Subcutaneous abdominal adipose tissue (tissue), 5 donors: Measurements from ENCODE around the gene BRD7.
A peak's percentile ranks its signal among the peaks of the same experiment; 100 is the strongest.

Experiments used
- H3K27ac ChIP-seq: one replicate; pipeline ENCODE4 v1.7.0; 2013; ENCODE audit warnings: low read depth, mild to moderate bottlenecking, inconsistent platforms, low read length, moderate library complexity
- H3K27me3 ChIP-seq, 5 donors: one replicate each; pipeline ENCODE4 v1.7.0; 2013; ENCODE audit warnings: low read length in 5 of 5, inconsistent platforms in 1 of 5; ENCODE audit not compliant: control insufficient read depth in 5 of 5, insufficient read depth in 4 of 5
- H3K36me3 ChIP-seq, 5 donors: one replicate each; pipeline ENCODE4 v1.7.0; 2013; ENCODE audit warnings: low read length in 5 of 5; ENCODE audit not compliant: control insufficient read depth in 5 of 5, insufficient read depth in 5 of 5
- H3K4me1 ChIP-seq, 5 donors: one replicate each; pipeline ENCODE4 v1.7.0; 2013; ENCODE audit warnings: low read length in 5 of 5, mild to moderate bottlenecking in 3 of 5, moderate library complexity in 1 of 5; ENCODE audit not compliant: control insufficient read depth in 5 of 5, insufficient read depth in 5 of 5
- H3K4me3 ChIP-seq, 5 donors: one replicate each; pipeline ENCODE4 v1.7.0; 2013; ENCODE audit warnings: low read length in 5 of 5, low read depth in 1 of 5
- H3K9ac ChIP-seq, 5 donors: one replicate each; pipeline ENCODE4 v1.7.0; 2013; ENCODE audit warnings: low read length in 5 of 5, mild to moderate bottlenecking in 4 of 5, moderate library complexity in 3 of 5
- H3K9me3 ChIP-seq, 5 donors: one replicate each; pipeline ENCODE4 v1.7.0; 2013; ENCODE audit warnings: low read length in 5 of 5; ENCODE audit not compliant: control insufficient read depth in 5 of 5
- donor health status: healthy.
- donor health status: healthy.
- donor health status: healthy.
- donor health status: healthy.
- donor health status: healthy.

BRD7 gene

DNA sequence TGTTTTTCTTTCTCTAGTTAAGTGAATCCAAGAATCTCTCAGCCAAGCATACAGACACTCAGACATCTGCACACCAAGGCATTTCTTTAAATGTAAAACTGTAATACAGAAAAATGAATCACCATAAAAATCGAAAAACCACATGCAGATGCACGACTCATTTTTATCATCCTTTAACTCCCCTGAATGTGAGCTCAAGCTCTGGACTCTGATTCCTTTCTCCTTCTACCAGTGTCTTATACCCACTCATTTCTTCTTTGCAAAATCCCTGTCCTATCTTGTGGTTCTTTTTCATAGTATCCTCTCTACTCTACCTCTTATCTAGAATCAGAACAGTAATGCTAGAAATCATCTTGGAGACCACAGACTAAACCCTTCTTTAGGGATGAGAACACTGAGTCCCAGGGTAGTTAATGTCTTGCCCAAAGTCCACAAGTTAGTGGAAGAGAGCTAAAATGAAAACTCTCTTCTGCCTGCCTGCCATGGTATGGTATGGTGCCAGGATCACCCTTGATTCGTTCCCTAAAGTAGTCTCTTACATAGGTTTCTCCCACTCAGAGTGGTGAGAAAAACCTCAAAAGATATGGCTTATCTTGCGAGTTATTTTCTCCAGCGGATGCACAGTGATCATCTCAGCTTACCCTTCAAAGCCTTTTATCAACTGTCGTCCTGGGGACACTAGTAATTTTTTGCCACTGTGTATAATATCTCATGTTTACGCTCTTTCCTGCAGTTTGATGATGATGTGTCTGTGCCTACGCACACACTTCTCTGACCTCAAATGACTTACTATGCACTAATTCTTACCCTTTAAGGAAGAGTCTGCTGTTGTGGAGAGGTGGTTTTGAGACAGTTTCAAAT lies 30.2 kb downstream of the BRD7 start:
- H3K4me1 ChIP-seq, result peaks cover 0 to 16% (median 3%) of the 10 kb centered on the region in 5 donors

DNA sequence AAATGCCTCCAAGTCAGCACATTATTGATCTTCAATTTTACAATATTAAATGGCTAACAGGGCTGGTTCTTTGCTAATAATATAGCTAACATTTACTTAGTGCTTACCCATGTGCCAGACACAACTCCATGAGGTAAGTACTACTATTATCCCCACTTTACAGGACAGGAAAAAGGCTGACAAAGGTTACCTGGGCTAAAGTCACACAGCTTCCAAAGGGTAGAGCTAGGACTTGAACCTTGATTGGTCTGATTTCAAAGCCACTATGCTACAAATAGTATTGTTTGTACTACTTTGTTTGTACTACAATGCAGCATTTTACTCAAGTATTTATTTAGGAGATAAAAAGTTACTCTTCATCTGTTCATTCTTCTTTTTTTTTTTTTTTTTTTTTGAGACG lies 31.9 kb downstream of the BRD7 start:
- no peak overlapping the region for H3K9ac ChIP-seq
- no peak overlapping the region for H3K27ac ChIP-seq
- peaks cover 0 to 16% (median 3%) of the 10 kb centered on the region in 5 donors for H3K4me1 ChIP-seq
- no peaks in the 10 kb centered on the region for H3K27me3 ChIP-seq
- H3K9me3 ChIP-seq, result no peaks in the 10 kb centered on the region
- H3K36me3 ChIP-seq, result peaks cover 25 to 50% (median 33%) of the 10 kb centered on the region in 5 donors
- H3K4me3 ChIP-seq, result no peak overlapping the region

More for the DNA sequence above, 30.2 kb downstream of the BRD7 start:
- Histone ChIP-seq H3K9ac (no peak overlapping the region), H3K36me3 (peaks cover 22 to 41% (median 31%) of the 10 kb centered on the region in 5 donors), H3K4me3 (no peak overlapping the region), H3K27ac (no peak overlapping the region), H3K9me3 (no peaks in the 10 kb centered on the region), H3K27me3 (no peaks in the 10 kb centered on the region)

DNA sequence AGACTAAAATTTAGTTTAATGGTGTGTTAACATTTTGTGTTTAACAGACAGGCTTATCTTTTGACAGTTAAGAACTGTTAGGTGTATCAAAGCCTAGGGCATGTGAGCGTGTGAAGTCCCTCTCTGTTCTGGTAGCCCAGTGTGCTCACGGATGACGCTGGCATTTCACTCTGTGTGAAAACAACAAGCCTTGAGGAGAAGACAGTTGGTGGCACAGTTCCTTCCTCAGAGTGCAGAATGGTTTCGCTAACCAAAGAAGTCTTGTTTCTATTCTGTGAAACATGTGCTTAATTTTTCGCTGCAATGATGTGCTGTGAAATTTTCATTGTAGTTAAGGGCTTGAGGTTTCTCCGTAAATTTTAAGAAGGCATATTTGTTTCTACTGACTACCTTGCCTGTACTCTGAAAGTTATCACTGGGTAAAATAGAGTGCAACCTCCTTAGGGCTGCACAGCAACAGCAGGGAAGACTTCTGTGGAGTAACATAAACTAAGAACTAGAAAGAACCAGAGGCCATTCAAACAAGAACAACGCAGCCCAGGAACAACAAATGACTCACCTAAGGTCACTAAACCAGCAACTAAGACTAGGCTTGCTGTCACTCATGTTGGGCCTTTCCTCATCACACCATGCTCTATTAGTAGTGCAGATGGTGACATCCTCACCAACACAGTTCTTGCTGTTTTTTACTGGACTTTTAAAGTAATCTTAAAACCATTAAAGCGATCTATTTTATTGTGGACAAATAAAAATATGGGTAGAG lies 33.4 kb downstream of the BRD7 start:
- no peaks in the 10 kb centered on the region for H3K27me3 ChIP-seq

DNA sequence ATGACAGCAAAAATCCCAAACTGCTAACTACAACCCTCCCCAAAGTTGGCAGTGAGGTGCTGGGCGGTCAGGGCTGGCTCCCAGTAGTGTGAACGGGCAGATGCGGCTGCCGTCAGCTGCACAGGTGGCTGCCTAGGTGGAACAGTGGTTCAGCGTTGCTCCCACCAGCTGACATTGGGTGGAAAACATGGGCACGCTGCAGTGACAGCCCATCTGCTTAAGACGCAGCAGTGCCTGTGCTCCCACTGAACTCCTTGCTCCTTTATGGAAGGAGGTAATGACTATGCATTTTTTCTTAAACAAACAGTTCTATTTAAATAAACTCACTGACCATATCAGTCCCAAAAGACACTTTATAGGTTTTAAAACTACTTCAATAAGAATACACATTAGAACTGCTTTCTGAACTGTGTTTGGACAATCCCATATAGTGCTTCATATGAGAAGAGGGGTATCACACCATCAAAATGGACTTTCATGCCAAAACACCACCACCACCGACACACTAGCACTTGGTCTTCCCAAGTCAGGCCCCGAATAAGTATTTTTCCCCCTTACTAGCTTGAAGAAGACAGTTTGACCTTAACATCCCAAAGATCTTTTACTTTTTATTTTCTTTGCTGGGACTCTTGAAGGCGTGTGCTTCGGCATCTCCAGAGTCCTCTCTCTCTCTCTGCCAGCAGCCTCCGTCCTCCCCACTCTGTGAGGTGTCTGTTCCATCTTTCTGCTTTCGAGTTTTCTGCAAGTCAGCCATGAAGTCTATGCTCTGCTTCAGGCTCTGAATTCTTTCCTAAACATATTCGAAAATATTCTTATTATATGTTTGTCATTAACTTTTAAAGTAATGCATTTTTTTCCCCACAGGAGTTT lies 34.4 kb downstream of the BRD7 start:
- no peaks in the 10 kb centered on the region for H3K4me1 ChIP-seq
- no peaks in the 10 kb centered on the region for H3K9me3 ChIP-seq
- H3K27me3 ChIP-seq, result no peaks in the 10 kb centered on the region
- H3K4me3 ChIP-seq, result no peak overlapping the region
- no peak overlapping the region for H3K9ac ChIP-seq
- H3K27ac ChIP-seq, result no peak overlapping the region
- H3K36me3 ChIP-seq, result peaks cover 23 to 50% (median 33%) of the 10 kb centered on the region in 5 donors

More for the DNA sequence above, 33.4 kb downstream of the BRD7 start:
- no peak overlapping the region for H3K4me3 ChIP-seq
- H3K36me3 ChIP-seq, result peaks cover 25 to 50% (median 33%) of the 10 kb centered on the region in 5 donors
- no peaks in the 10 kb centered on the region for H3K9me3 ChIP-seq
- H3K4me1 ChIP-seq, result peaks cover 0 to 3% (median 0%) of the 10 kb centered on the region in 5 donors
- no peak overlapping the region for H3K27ac ChIP-seq
- H3K9ac ChIP-seq, result no peak overlapping the region

DNA sequence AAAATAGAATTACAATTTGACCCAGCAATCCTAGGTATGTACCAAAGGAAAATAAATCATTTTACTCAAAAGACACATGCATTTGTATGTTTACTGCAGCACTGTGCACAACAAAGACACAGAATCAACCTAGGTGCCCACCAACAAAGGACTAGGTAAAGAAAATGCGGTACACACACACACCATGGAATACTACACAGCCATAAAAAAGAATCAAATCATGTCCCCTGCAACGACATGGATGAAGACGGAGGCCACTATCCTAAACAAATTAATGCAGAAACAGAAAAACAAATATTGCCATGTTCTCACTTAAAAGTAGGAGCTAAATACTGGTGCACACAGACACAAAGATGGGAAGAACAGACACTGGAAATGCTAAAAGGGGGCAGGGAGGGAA lies 36.2 kb downstream of the BRD7 start:
- Histone ChIP-seq H3K4me3 (no peak overlapping the region), H3K4me1 (no peaks in the 10 kb centered on the region), H3K9me3 (no peaks in the 10 kb centered on the region), H3K27me3 (no peaks in the 10 kb centered on the region), H3K9ac (no peak overlapping the region), H3K36me3 (peaks cover 11 to 45% (median 37%) of the 10 kb centered on the region in 5 donors), H3K27ac (no peak overlapping the region)

DNA sequence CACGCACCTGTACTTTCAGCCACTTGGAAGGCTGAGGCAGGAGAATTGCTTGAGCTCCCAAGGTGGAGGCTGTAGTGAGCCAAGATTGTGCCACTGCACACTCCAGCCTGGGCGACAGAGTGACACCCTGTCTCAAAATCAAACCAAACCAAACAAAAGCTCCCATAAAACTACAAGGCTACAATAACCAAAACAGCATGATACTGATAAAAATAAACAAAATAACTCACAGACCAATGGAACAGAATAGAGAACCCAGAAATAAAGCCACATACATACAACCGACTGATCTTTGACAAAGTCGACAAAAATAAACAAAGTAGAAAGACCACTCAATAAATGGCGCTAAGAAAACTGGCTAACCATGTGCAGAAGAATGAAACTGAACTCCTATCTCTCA lies 37.2 kb downstream of the BRD7 start:
- Histone ChIP-seq H3K36me3 (peaks cover 11 to 50% (median 39%) of the 10 kb centered on the region in 5 donors), H3K9ac (no peak overlapping the region), H3K9me3 (no peaks in the 10 kb centered on the region), H3K4me1 (no peaks in the 10 kb centered on the region), H3K4me3 (no peak overlapping the region), H3K27ac (no peak overlapping the region), H3K27me3 (no peaks in the 10 kb centered on the region)

DNA sequence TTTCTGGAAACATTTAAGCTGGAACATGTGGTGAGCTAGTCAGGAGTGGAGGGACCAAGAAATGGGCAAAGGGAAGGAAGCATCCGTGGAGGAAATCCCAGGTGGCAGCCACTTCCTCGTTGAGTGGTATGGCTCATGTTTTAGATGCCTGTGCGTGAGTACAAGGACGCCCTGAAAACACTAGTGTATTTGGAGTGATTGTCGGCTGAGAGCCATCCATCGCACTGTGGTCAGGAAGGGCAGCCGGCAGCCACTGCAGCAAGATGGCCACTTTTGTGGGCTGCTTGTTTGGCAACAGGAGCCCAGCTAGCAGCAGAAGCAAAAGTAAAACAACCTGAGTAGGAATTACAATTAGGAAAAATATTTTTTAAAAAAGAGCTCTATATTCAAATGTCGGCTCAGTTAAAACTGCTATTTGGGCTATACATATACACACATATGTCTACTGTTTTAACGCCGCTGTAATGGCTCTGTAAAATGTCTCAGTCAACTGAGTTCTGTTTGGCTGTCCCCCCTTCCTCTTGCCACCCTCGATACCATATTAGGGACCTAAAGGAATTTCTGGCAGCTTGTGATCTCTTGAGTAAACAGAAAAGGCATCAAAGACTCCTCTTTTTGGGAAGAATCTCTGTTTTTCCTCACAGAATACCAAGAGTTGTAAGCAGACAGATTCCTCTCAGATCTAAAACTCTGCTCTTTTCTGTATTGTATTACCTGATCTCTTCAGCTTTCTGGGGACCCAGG lies 39.2 kb downstream of the BRD7 start:
- H3K9ac ChIP-seq, result peak overlapping the region in 1 of 5 donors; percentile 34
- H3K27ac ChIP-seq, result no peak overlapping the region
- no peaks in the 10 kb centered on the region for H3K4me1 ChIP-seq
- H3K9me3 ChIP-seq, result no peaks in the 10 kb centered on the region
- H3K4me3 ChIP-seq, result no peak overlapping the region
- peaks cover 17 to 57% (median 42%) of the 10 kb centered on the region in 5 donors for H3K36me3 ChIP-seq
- H3K27me3 ChIP-seq, result no peaks in the 10 kb centered on the region

DNA sequence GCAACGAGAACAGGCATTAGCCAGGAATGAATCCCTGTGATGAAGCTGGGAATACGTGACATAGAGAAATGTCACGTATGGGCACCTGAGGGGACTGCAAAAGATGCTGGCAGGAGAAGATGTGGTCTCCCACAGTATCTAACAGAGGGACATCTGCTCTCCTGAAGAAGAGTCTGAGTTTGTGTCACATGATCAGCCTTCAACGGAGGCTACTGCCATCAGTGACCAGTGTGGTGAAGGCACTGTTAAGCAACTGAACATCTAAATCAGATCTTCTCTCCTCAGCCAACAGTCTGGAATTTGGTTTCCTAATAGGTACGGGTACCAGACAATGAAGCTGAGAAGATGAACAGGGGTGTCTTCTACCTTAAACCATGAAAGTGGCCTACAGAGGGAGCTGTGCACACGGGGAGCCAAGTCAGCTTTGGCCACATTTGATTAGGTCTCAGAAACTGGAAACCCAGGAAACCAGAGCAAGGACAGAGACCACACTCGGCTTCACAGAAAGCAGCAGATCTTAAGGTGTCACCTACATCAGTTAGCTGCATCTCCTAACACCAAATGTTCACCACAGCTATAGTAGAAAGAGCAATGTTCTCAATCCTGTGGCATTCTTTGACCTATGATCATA lies 41.8 kb downstream of the BRD7 start:
- Histone ChIP-seq H3K27ac (no peak overlapping the region), H3K9ac (no peak overlapping the region), H3K9me3 (no peaks in the 10 kb centered on the region), H3K27me3 (no peaks in the 10 kb centered on the region), H3K4me1 (no peaks in the 10 kb centered on the region), H3K4me3 (no peak overlapping the region), H3K36me3 (peaks cover 20 to 54% (median 50%) of the 10 kb centered on the region in 5 donors)

DNA sequence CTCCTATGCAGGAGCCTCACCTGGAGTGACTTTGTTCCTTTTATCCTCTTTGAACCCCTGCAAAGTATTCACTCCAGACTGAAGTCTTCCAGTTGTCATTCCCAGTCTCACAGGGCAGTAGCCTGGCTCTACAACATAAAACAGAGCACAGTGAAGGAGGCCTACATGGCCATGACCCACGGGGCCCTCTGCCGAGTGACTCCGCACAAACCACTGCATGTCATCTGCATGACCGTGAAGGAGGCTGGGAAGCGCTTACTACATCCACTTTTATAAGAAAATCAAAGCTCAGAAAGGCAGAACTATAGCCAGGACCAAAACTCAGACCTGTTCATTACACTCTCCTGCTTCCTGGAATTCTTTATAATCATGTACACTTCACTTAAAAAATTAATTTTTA lies 42.5 kb downstream of the BRD7 start:
- peaks cover 25 to 56% (median 54%) of the 10 kb centered on the region in 5 donors for H3K36me3 ChIP-seq

More for the DNA sequence above, 42.5 kb downstream of the BRD7 start:
- H3K4me3 ChIP-seq, result no peak overlapping the region
- no peaks in the 10 kb centered on the region for H3K27me3 ChIP-seq
- H3K9ac ChIP-seq, result no peak overlapping the region
- H3K27ac ChIP-seq, result no peak overlapping the region
- no peaks in the 10 kb centered on the region for H3K4me1 ChIP-seq
- H3K9me3 ChIP-seq, result no peaks in the 10 kb centered on the region
